Fibroblast of pulmonary artery (primary cell): ENCODE measurements around the gene EXOSC10.
"Not testable (repeated sequence)": the region's sequence is repeated elsewhere in the genome, so short reads cannot be mapped to it uniquely, and the experiment has no call there.

Experiments used
- DNase-seq: peaks from one replicate; pipeline ENCODE4 v3.0.0-alpha.2; 2010; ENCODE audit warnings: low read depth
- H3K4me3 ChIP-seq: replicated peaks from 2 replicates; pipeline ENCODE4 v1.5.1; 2011; ENCODE audit warnings: low read depth, mild to moderate bottlenecking, control low read depth, low read length, moderate library complexity
- CTCF ChIP-seq: IDR thresholded peaks from 2 replicates; pipeline ENCODE4 v1.5.1; 2011; ENCODE audit warnings: mild to moderate bottlenecking, control low read depth, low read length, inconsistent platforms; ENCODE audit errors: missing control alignments

EXOSC10 gene

DNA sequence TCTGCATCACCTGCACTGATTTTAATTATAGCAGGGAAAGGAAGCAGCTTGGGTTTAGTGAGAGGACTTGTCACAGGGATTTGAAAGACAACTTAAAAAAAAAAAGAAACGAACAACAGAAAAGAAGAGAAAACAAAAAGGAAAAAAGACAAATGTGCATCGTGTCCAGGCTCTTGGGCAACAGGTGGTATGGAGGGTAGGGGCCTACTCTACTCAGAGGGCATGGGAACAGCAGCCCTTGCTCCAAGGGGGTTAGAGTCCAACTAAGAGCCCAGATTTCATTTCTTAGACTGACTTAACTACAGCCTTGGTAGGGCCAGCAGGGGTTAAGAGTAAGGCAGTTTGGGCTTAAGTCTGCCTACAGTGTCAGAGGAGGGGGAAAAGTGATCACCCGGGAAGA, 15.3 kb upstream of the EXOSC10 start:
- no peak for DNase-seq
- TF ChIP-seq CTCF, result no peak
- H3K4me3 ChIP-seq, result no peak overlapping the region

DNA sequence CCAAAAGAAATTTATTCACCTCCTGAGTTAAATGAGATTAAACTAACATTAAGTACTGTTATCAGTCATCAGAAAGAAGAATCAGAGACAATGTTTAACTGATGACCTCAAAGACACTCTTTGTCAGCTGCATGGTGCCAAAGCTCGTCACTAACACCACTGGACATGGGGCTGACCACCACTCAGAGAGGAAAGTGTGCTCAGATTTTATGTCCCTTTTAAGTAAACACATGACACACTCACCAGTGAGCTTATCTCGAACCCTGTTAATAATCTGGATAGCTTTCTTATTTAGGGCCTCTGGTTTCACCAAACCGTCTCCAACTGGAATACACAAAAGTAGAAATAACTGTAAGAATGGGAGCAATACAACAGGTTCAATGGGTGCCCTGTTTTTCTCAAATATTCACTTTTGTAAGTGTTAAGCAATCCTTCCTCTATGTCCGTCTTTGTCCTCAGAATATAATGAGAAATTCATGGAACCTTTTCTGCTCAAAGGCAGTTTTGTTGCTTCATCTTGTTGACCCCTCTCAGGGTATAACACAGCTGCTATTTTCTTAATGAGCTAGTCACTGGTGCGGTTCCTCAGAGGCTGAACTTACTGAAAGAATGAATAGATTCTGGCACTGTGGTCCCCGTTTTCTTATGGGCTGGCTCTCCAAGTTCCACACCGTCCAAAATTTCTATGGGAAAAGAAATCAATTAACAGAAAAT, 9.5 kb upstream of the EXOSC10 start:
- H3K4me3 ChIP-seq, result no peak overlapping the region
- TF ChIP-seq CTCF, result no peak
- DNase-seq, result no peak

DNA sequence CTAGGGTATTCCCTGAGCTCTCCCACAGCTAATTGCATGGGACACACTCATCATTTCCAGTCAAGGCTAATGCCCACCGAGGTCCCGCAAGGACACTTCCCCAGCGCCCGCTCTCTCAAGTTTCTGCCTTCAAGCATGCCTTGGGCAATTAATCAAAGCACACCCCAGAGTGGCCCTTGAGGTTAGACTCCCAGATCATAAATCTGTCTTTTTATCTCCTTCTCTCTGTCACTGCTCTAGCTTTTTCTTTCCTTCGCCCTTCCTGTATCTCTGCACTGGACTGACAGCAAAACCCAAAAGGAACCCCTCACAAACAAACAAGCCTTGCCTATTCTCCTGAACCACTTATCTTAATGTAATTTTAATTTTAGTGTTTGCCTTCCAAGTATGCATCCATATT, 7.9 kb upstream of the EXOSC10 start:
- DNase-seq, result no peak
- no peak for TF ChIP-seq CTCF
- H3K4me3 ChIP-seq, result no peak overlapping the region

GRCh38 chr1:11105586-11105985, 5.9 kb upstream of the EXOSC10 start:
- TF ChIP-seq CTCF, result no peak

DNA sequence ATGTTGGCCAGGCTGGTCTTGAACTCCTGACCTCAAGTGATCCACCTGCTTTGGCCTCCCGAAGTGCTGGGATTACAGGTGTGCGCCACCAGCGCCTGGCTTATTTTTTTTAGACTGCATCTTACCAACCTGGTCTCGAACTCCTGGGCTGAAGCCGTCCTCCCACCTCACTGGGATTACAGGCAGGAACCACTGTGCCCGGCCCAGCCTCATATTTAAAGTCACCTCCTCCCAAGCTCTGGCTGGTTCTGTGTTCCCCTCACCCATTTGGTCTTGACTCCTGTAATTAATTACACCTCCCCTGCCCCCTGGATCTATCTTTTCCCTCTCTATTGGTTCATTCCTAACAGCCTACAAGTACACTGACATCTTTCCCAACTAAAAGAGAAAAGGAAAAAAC, 1.7 kb upstream of the EXOSC10 start:
- no peak overlapping the region for H3K4me3 ChIP-seq
- DNase-seq, result no peak
- no peak for TF ChIP-seq CTCF

More at GRCh38 chr1:11105586-11105985, 5.9 kb upstream of the EXOSC10 start:
- no peak for DNase-seq
- H3K4me3 ChIP-seq, result no peak overlapping the region

DNA sequence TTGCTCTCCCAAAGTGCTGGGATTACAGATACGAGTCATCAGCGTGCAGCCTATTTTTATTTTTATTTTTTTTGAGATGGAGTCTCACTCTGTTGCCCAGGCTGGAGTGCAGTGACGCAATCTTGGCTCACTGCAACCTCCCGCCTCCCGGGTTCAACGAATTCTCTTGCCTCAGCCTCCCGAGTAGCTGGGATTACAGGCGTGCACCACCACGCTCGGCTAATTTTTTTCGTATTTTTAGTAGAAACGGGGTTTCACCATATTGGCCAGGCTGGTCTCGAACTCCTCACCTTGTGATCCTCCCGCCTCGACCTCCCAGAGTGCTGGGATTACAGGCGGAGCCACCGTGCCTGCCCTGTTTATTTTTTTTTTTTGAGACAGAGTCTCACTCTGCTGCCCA, 1.1 kb upstream of the EXOSC10 start:
- not testable (repeated sequence) for H3K4me3 ChIP-seq, DNase-seq

- TF ChIP-seq CTCF, result no peak
- peak overlapping the region; percentile 95 for H3K4me3 ChIP-seq
- DNase-seq, result no peak
Observed at GRCh38 chr1:11100149-11100493, 452 bp upstream of the EXOSC10 start.

GRCh38 chr1:11098931-11099309, 749 bp downstream of the EXOSC10 start:
- no peak for DNase-seq
- no peak for TF ChIP-seq CTCF

GRCh38 chr1:11083784-11084183, 15.9 kb downstream of the EXOSC10 start:
- H3K4me3 ChIP-seq, DNase-seq: not testable (repeated sequence)

More at GRCh38 chr1:11098931-11099309, 749 bp downstream of the EXOSC10 start:
- H3K4me3 ChIP-seq, result peak overlapping the region; percentile 95
